ENCODE data around the gene LRIT3.

The LRIT3 gene

GRCh38 chr4:109912706-109913595, 65.0 kb downstream of the LRIT3 start, which contains the start of gene EGF:
TSS of gene EGF (plus strand) at chr4:109912883. CDS start at chr4:109913336, 453 bp downstream.
- no peak for DNase-seq

GRCh38 chr4:109913596-109914241, 65.8 kb downstream of the LRIT3 start:
- DNase-seq, result no peak

- DNase-seq, result no peak
These were observed 66.4 kb downstream of the LRIT3 start for GRCh38 chr4:109914322-109914721.

- DNase-seq, result no peak
These were observed 67.6 kb downstream of the LRIT3 start for GRCh38 chr4:109915385-109916026.

- no peak for DNase-seq
These were observed 68.1 kb downstream of the LRIT3 start for GRCh38 chr4:109916027-109916409.

- DNase-seq, result no peak
These were observed 73.5 kb downstream of the LRIT3 start for GRCh38 chr4:109921384-109921808.
